Fibroblast of peridontal ligament (primary cell): Measurements from ENCODE around the gene SSH2.

ENCODE experiments used
- DNase-seq: peaks from one replicate; pipeline ENCODE4 v3.0.0-alpha.2; 2010; ENCODE audit errors: extremely low read depth

The SSH2 gene

DNA sequence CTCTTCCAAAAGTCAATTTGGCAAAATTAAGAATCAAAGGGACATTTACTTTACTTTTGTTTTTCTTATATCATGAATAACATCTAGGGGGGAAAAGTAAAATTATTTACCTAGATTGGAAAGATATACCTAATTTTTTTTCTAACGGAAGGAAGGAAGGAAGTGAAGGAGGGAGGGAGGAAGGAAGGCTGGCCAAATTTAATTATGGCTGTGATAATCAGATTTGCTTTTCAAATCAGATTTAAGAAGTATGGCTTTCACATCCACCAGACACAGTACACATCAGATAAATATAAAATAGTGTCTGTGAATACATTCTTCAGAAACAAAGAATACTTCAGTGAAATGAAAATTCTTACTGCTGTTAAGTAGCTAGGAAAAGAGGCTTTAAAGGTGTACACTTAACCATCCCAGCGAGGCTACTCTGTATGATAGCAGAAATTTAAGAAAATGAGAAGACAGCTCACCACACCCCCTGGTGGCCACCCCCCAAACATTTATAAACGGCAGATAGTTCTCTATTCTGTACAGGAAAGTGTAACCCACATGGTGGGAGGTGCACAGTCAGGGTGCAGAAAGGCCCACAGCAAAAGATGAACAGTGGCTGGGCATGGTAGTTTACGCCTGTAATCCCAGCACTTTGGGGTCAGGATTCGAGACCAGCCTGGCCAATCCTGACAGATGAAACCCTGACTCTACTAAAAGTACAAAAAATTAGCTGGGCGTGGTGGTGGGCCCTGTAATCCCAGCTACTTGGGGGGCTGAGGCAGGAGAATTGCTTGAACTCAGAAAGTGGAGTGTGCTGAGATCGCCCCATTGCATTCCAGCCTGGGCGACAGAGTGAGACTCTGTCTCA lies 150.8 kb downstream of the SSH2 start:
- peak; percentile 74 for DNase-seq

DNA sequence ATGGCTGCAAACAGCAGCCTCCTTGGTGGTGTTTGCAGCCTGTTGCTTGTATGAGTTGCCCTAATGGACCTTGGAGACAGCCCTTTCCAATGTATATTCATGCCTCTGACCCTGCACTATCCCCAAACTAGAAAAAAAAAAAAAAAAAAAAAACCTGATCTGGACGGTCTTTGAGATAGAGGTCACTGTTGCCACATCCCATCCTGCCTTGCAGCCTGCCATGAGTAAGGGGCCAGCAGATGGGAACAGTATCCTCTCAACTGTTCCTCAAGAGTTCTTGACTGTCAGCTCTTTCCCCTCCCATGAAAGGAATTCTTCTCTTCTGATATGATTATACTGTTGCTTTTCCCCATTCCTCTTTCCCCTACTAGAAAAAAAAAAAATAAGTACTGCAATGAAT lies 152.4 kb downstream of the SSH2 start:
- no peak for DNase-seq

- DNase-seq = no peak
Measured at GRCh38 chr17:29776026-29776425, 154.0 kb downstream of the SSH2 start.

GRCh38 chr17:29772981-29773380 lies 157.0 kb downstream of the SSH2 start:
- DNase-seq = no peak

GRCh38 chr17:29771546-29771945 lies 158.5 kb downstream of the SSH2 start:
- no peak for DNase-seq

- no peak for DNase-seq
Measured at GRCh38 chr17:29769225-29769624, 160.8 kb downstream of the SSH2 start.

GRCh38 chr17:29766796-29767327 lies 163.2 kb downstream of the SSH2 start:
- DNase-seq = peak; percentile 58

DNA sequence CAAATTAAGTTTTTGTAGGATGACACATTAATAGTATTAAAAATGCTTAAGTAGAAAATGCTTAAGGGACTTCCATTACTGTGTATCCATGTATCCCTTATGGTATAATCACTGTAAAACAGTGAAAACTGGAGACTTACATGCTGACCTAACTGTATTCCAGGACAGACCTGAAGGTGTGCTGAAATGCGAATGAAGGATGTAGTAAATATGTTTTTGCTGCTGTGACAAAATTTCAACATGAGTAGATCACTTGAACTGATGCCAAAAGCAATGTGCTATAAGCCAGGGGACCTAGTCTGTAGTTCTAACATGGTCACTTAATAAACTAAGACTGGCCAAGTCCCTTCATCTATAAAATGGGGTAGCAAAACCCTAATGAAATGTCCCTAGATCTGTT lies 165.3 kb downstream of the SSH2 start:
- no peak for DNase-seq

GRCh38 chr17:29764217-29764616 lies 165.8 kb downstream of the SSH2 start:
- no peak for DNase-seq

DNA sequence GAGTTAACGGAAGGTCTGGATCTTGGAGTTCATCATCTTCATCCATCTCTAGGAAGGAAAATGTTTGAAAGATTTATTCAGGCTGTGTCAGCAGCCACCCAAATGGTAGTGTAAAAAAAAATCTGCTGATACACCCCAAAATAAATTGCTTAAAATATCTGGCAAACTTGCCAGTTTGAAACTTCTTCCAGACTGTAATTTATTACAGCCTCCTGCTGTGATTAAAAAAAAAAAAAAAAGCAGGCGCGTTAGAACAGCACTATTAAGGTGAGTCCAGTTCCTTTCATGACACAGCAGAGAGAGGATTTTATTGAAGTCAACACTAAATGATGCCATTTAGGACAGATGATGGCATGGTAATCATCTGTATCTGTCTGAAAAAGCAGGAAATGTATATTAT lies 166.8 kb downstream of the SSH2 start:
- no peak for DNase-seq

DNA sequence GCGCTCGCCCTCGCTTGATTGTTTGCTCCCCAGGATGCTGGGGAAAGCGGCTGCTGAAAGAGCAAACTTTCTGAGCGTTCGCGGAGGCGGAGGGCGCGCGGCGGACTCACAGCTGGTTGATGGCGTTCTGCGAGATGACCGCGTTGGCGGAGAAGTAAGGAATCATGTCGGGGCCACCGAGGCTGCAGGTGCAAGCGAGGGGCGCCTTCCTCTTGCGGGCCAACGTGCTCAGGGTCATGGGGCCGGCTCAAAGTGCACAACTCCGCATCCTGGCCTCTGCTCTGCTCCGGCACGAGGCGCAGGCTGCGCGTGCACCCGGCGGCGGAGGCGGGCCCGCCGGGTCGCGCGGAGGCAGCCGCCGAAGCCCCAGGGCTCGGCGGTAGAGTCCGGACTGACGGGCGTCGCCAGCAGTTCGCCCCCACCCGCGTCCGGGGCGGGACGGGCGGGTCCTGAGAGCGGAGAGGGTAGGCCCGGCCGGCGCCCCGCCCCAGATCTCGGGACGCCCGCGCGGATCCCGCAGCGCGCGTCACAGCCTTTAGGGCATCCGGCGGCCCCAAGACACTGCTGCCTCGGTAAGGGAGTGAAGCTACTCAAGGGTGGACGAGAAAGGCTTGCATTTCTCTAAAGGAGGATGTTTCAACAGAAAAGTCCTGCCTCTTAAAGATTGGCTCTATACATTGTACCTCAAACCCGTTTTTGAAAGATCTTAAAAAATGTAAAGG lies 168.8 kb downstream of the SSH2 start:
- peak; percentile 83 for DNase-seq

DNA sequence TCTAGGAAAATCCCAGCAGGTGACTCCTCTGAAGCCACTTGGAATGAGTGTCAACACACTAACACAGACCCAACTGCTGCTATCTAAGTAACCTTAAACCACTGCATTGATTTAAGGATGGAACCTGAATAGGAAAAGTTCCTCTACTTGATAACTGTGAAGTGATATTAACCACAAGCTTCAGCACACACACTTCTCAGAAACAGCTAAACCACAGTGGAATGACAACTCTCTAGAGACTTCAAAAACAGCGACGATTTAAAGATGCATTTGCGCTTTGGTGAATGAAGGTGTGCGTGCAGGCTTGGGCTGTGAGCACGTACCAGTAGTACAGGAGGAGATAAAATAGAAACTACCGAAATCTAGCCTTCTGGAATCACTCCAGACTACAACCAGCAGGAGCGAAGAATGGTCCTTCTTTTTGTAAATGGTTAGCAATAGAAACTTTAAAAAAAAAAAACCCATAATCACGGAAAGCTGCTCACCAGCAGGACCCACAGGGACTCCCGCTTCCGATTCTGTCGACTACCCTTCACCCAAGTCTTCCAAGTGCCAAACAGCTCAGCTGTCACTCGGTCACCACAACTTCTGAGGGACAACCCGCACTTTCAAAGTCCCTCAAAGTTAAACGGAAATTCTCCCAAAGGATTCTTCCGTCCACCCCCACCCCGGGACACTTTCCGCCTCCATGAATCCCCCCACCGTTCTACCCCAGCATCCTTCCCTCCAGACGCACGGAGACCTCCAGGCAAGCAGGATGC lies 169.6 kb downstream of the SSH2 start:
- DNase-seq = peak; percentile 47

DNA sequence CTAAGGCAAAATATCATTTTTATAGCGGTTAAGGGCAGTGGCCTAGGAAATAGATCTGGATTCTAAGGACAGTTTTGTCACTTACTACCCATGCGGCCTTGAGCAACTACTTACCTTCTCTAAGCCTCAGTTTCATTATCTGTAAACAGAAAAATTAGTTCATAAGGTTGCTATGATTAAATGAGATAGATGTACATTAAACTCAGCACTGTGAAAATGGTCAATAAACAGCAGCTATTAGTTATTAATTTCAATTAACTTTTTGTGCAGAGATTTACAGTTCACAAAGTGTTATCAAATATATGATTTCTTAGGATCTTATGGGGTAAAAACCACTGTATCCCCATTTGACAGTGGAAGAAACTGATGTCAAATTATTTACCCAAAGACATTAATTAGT lies 171.8 kb downstream of the SSH2 start:
- DNase-seq = no peak

- DNase-seq = no peak
Measured at GRCh38 chr17:29757788-29758187, 172.2 kb downstream of the SSH2 start.

GRCh38 chr17:29753845-29754439 lies 176.1 kb downstream of the SSH2 start:
- DNase-seq = no peak

- DNase-seq = no peak
Measured at GRCh38 chr17:29749045-29749825, 180.8 kb downstream of the SSH2 start.

- no peak for DNase-seq
Measured at GRCh38 chr17:29748400-29748799, 181.6 kb downstream of the SSH2 start.

DNA sequence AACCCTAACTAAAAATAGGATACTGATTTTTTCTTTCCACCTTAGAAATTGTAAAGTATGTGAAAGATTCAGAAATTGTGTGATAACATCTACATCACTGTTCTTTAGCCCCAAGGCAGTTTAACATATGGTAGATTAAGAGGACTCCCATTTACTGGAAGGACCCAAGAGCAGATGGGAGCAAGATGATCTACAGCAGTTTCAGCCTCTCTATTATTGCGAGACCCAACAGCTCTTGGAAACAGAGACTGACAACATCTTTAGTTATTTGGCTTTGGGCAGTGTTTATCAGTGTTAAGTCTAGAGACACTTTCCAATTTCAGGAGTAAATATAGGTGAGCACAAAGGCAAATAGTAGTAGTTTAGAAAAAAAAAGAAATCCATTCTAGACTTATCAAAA lies 182.4 kb downstream of the SSH2 start:
- no peak for DNase-seq

- no peak for DNase-seq
Measured at GRCh38 chr17:29746669-29747068, 183.4 kb downstream of the SSH2 start.

- no peak for DNase-seq
Measured at GRCh38 chr17:29744121-29744520, 185.9 kb downstream of the SSH2 start.

- DNase-seq = no peak
Measured at GRCh38 chr17:29742210-29742513, 187.9 kb downstream of the SSH2 start.
